GM12891 (cell line): ENCODE measurements around the gene HNRNPA3.

Experiments
- PAX5 ChIP-seq: IDR thresholded peaks from 2 replicates; pipeline ENCODE4 v1.6.1; 2011; ENCODE audit warnings: low read length, moderate library complexity, mild to moderate bottlenecking; ENCODE audit not compliant: insufficient read depth, severe bottlenecking
- POLR2A ChIP-seq: IDR thresholded peaks from 2 replicates; pipeline ENCODE4 v1.6.1; 2011; ENCODE audit warnings: low read depth, low read length, control low read depth
- POLR2AphosphoS5 ChIP-seq: IDR thresholded peaks from 2 replicates; pipeline ENCODE4 v1.6.1; 2011; ENCODE audit warnings: low read depth, low read length, control low read depth
- TAF1 ChIP-seq: IDR thresholded peaks from 2 replicates; pipeline ENCODE4 v1.6.1; 2011; ENCODE audit warnings: low read depth, low read length, control low read depth

DNA sequence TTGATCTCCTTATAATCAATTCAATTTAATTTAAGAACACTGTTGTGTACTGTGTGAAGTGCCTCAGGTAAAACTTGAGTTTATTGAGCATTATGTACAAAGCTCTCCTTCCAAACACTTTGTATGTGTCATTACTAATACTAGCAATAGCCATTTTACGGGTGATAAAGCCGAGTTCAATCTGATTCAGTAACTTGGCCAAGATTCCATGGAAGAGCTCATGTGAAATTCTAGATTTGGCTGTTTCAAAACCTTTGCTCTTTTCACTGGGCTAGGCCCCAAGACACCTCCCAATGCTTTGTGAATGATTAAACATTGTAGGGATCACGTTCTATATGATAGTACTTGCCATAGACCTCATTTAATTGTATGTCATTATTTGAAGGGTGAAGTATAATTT lies 60.8 kb downstream of the HNRNPA3 start:
- TF ChIP-seq TAF1 (no peak), POLR2A (no peak), POLR2AphosphoS5 (no peak), PAX5 (no peak)
